NCI-H2107 treated with DMSO at 0.1 percent for 48 hours (cell line): ENCODE data around the gene GNB1L.
"Not testable (repeated sequence)": the region's sequence is repeated elsewhere in the genome, so short reads cannot be mapped to it uniquely, and the experiment has no call there.

ENCODE experiments used
- DNase-seq: peaks from one replicate; lab custom pipeline; 2025; ENCODE audit not compliant: unreplicated experiment; lab: John Stamatoyannopoulos, UW

The GNB1L gene

GRCh38 chr22:19845054-19845722, 9.5 kb downstream of the GNB1L start:
- no peak for DNase-seq

DNA sequence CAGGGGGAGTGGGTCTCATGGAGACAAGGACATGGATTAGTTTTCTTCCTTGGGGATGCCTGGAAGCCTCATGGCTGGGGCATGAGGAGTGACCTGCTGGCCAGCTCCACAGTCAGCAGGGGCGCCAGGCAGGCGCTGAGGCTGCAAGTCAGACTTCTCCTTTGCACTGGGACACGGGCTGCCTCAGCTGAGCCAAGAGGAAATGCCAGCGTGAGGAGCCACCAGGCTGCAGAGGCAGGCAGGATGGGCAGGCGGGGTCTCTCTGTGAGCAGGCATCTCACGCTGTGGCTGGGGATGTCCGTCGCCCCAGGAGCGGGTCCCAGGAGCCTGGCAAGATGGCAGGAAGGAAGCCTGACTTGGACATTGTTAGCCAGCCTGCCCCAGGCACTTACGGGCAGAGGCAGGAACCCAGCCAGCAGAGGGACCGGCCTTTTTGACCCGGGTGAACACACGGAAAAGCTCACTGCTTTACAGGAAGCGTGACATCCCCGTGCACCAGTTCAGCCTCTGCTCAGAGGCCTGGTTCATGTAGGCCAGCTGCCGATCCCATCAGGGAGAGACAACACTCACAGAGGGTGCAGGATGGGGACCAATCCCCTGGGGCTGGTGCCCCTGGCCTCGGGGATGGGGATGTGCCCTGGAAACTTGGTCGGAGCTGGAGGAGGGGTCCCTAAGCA, 10.2 kb downstream of the GNB1L start:
- DNase-seq = no peak

- DNase-seq = no peak
These were observed 10.8 kb downstream of the GNB1L start for GRCh38 chr22:19843857-19844376.

DNA sequence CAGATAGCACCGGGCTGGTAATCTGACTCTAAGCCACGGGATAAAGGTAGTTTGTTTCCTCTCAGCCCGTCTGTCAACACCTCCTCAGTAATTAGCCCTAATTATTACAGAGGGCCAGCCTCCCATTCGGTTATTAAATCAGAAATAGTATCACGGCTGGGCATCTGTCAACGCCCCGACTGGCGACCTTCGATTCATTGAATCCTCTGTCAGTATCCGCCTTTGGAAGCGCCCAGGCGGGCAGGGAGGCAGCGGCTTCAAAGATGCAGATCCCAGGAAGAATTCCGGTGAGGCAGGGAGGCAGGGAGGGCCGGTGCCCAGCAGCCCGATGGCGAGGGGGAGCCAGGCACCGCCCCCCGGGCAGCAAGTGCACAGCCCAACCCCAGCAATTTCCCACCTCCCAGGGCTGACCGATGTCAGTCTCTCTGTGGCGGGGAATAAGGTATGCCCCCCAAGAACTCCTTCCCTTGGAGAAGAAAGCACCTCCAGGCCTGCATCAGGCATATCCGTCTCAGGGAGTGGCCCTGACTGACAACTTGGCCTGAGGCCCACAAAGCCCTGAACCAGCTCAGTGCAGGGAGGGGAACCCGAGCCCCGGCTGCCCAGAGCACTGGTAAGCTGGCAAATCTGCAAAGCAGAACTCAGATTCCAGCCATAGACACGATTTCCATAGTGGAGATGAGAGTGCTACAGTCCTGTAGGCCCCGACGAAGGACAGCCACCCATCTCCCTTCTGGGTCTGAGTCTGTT, 11.4 kb downstream of the GNB1L start:
- DNase-seq = no peak

GRCh38 chr22:19842393-19843106, 12.1 kb downstream of the GNB1L start:
- DNase-seq = no peak

DNA sequence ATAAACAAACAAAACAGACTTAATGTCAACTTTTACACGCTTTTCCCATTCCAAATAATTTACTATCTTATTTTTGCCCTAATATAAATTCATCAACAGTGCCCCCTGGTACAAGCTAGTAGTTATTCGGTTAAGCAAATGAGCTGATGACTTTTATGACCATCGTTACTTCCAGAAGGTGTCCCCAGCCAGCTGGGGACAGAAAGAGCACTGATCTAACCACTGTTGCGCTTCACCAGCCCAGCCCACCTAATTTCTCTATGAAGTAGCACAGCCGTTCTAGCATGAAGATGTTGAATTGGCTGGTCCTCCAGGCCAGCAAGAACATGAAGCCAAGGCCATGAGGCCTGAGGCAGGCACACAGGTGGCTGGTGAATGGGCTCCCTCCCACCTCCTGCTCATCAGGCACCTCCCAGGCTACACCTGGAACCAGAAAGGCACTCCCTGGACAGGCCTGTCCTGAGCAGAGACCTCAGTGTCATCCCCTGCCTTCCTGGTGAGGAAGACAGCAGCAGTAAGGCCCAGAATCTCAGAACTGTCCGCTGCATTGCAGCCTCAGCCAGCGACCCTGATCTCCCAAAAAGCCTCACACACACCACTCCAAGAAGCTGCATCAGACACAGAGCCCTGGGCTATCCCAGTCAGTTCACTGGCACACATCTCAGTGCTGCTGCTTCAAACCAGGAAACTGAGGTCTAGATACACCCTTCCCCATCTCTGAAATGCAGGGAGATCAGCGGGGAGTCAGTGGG, 12.9 kb downstream of the GNB1L start:
- DNase-seq = no peak

- DNase-seq = no peak
These were observed 13.6 kb downstream of the GNB1L start for GRCh38 chr22:19840955-19841640.

GRCh38 chr22:19840059-19840458, 14.6 kb downstream of the GNB1L start:
- DNase-seq = no peak

- no peak for DNase-seq
These were observed 16.8 kb downstream of the GNB1L start for GRCh38 chr22:19837915-19838314.

GRCh38 chr22:19836512-19836911, 18.2 kb downstream of the GNB1L start:
- no peak for DNase-seq

- DNase-seq = no peak
These were observed 20.1 kb downstream of the GNB1L start for GRCh38 chr22:19834599-19834998.

- DNase-seq = not testable (repeated sequence)
These were observed 21.3 kb downstream of the GNB1L start for GRCh38 chr22:19833327-19833726.

- no peak for DNase-seq
These were observed 22.1 kb downstream of the GNB1L start for GRCh38 chr22:19832476-19833108.

- DNase-seq = not testable (repeated sequence)
These were observed 22.7 kb downstream of the GNB1L start for GRCh38 chr22:19831979-19832378.

DNA sequence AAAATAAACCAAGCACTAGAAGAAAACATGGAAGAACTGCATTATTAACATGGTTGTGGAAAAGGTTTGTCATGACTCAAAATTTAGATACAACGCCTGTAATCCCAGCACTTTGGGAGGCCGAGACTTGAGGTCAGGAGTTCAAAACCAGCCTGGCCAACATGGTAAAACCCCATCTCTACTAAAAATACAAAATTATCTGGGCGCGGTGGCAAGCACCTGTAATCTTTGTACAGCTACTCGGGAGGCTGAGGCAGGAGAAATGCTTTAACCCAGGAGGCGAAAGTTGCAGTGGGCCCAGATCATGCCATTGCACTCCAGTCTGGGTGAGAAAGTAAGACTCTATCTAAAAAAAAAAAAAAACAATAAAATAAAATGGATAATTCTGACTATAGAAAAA, 23.7 kb downstream of the GNB1L start:
- DNase-seq = no peak

DNA sequence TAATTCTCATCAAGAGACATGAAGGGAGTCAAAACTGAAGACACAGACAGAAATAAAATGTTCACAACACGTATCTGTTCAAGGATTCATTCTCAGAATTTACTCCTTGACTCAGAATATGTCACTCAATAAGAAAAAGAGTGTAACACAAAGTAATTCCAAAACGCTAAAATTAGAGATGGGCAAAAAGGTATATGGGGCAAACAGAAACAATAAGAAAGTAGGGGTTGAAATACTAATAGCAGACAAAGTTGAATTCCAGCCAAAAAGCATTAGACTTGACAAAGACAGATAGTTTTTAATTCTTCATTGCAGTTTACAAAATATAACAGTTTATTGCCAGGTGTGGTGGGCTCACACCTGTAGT, 26.7 kb downstream of the GNB1L start:
- DNase-seq = no peak

GRCh38 chr22:19827341-19828034, 27.2 kb downstream of the GNB1L start:
- DNase-seq = no peak

- no peak for DNase-seq
These were observed 28.1 kb downstream of the GNB1L start for GRCh38 chr22:19826619-19826950.
